Neural cell (in vitro differentiated cells): ENCODE measurements around the gene ATP5ME.

Source experiments
- POLR2AphosphoS5 ChIP-seq: IDR thresholded peaks from 2 replicates; pipeline ENCODE4 v1.6.1; 2012
- TF ChIP-seq, protein P1 (sequence below): fragments of 450-650 bp; IDR thresholded peaks from 2 replicates; pipeline ENCODE4 v1.5.1; 2014; ENCODE audit warnings: antibody characterized with exemption, mild to moderate bottlenecking, moderate library complexity; ENCODE audit not compliant: poor library complexity, severe bottlenecking

DNA sequence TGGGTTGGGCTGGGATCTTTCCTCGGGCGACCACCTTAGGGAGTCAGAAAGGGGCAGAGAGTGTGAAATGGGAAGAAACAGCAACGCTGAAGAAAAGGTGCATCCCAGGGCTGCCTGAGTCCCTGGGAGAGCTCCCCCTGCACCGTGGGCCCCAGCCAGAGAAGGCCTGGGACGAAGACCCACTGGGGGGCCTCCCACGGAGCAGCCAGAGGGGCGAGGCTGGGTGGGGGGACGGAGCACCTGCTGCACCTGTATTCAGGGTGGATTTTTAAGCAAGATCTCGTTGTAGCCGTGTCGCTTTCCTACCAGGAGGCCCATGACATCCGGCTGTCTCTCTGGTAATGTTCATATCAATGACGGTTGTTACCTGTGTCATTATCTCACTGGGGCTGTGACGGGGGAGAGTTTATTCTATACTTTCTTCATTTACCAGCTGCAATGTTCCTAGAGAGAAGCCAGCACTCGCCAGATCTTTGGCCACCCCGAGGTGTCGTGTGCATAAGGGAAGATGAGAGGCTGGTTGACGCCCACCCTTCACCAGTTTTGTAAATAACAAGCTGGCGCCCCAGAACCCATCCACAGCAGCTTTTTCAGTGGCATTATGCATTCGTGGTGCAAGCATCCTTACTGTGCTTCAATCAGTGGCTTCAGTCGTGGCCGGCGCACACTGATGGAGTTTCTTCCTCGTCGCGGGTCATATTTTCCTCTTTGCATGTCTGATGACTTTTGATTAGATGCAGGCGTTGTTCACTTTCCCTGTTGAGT is 25.9 kb upstream of the ATP5ME start:
- TF ChIP-seq POLR2AphosphoS5, result no peak
- TF ChIP-seq, protein P1, sequence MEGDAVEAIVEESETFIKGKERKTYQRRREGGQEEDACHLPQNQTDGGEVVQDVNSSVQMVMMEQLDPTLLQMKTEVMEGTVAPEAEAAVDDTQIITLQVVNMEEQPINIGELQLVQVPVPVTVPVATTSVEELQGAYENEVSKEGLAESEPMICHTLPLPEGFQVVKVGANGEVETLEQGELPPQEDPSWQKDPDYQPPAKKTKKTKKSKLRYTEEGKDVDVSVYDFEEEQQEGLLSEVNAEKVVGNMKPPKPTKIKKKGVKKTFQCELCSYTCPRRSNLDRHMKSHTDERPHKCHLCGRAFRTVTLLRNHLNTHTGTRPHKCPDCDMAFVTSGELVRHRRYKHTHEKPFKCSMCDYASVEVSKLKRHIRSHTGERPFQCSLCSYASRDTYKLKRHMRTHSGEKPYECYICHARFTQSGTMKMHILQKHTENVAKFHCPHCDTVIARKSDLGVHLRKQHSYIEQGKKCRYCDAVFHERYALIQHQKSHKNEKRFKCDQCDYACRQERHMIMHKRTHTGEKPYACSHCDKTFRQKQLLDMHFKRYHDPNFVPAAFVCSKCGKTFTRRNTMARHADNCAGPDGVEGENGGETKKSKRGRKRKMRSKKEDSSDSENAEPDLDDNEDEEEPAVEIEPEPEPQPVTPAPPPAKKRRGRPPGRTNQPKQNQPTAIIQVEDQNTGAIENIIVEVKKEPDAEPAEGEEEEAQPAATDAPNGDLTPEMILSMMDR, result no peak
